Psoas muscle (tissue), 8 donors: Measurements from ENCODE around the gene BPIFA2. TPM values are rescaled to one million over a fixed set of nuclear protein-coding genes. Genes with fewer than 3 reads are reported as not detected.

Experiments
- ATAC-seq, 4 donors: fragments of 200-7000 bp; cut with Tn5 transposase; one replicate each; pipeline ENCODE4 v1.9.1; 2020; ENCODE audit warnings: moderate library complexity in 3 of 4, mild to moderate bottlenecking in 2 of 4
- DNase-seq, 2 donors: peaks; one replicate each; pipeline ENCODE4 v3.0.0-alpha.2; 2020
- H3K27ac ChIP-seq: fragments of 200-600 bp; one replicate; pipeline ENCODE4 v1.8.0; 2022
- H3K27me3 ChIP-seq, 3 donors: fragments of 200-600 bp in 1 of 3; one replicate each; pipeline versions ENCODE4 v1.6.1 to v1.8.0; 2013 to 2022; ENCODE audit warnings: low read length in 2 of 3, mild to moderate bottlenecking in 2 of 3, moderate library complexity in 1 of 3; ENCODE audit not compliant: insufficient read depth in 3 of 3
- H3K36me3 ChIP-seq, 2 donors: fragments of 200-600 bp in 1 of 2; one replicate each; pipeline versions ENCODE4 v1.6.1 to v1.8.0; 2013 to 2022; ENCODE audit warnings: low read depth in 1 of 2, mild to moderate bottlenecking in 1 of 2, moderate library complexity in 1 of 2; ENCODE audit not compliant: insufficient read depth in 1 of 2
- H3K4me1 ChIP-seq: fragments of 200-600 bp; one replicate; pipeline ENCODE4 v1.8.0; 2022
- H3K4me3 ChIP-seq: fragments of 200-600 bp; one replicate; pipeline ENCODE4 v1.8.0; 2022; ENCODE audit warnings: mild to moderate bottlenecking
- H3K9me3 ChIP-seq: fragments of 200-600 bp; one replicate; pipeline ENCODE4 v1.8.0; 2022
- WGBS, 3 donors: extraction: QIAGEN DNeasy Blood & Tissue Kit; methylation state at CpG; one replicate each; pipeline versions ENCODE4 v1.1.6 to v1.1.7; 2013; 5-methylcytosine and 5-hydroxymethylcytosine counted together
- intact Hi-C, 2 donors: fragments of 100-400 bp; cut with DNase I; formaldehyde crosslinking; loops; one replicate each; pipeline versions ENCODE4 v1.11.0 to v1.14.2; 2022
- polyA plus RNA-seq, 3 donors: library from polyadenylated mRNA; stranded (reverse); fragments of 200-250 nt; gene quantifications; one replicate each; pipeline ENCODE4 v1.2.3, GENCODE V29; 2013
- total RNA-seq, 4 donors: library from RNA; stranded (reverse); fragmentation: NEBNext Ultra II Directional in 2 of 4; extraction: Animal tissue kit (Norgen Biotek cat#: 25700) in 2 of 4; gene quantifications; one replicate each; pipeline versions ENCODE4 v1.2.1 to v1.2.4, GENCODE V29; 2021 to 2023
- TF ChIP-seq, protein P1 (sequence below): fragments of 200-600 bp; IDR thresholded peaks from one replicate; pipeline ENCODE4 v1.8.0; 2022; ENCODE audit warnings: antibody characterized with exemption
- donor health status: healthy with polysubstance abuse.
- donor health status: DM: no; HTN: no; CAD: no; lungs with moderate emphysema.
- donor health status: Bipolar disorder and iron deficiency.
- donor health status: healthy.
- donor health status: DM: yes; HTN: yes; CAD: no.
- donor health status: DM: no; HTN: no; CAD: no.
- donor health status: DM: no; HTN: no; CAD: no.
- donor health status: DM: yes; HTN: yes; CAD: no.

Gene BPIFA2
- total and polyA plus RNA-seq, 7 donors, result not detected

DNA sequence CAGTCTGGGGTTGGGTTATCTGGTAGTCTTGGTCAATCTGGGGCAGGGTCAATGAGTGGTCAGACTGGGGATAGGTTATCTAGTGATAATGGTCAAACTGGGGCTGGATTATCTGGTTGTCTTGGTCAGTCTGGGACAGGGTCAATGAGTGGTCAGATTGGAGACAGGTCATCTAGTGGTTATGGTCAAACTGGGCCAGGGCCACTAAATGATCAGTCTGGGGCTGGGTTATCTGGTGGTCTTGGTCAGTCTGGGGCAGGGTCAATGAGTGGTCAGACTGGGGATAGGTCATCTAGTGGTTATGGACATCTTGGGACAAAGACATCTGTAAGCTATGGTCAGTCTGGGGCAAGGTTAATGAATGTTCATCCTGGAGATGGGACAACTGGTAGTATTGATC lies 28.5 kb upstream of the BPIFA2 start:
- Histone ChIP-seq H3K4me1 (no peaks in the 10 kb centered on the region), H3K27me3 (no peaks in the 10 kb centered on the region), H3K4me3 (no peak overlapping the region), H3K27ac (no peak overlapping the region), H3K9me3 (no peaks in the 10 kb centered on the region), H3K36me3 (no peaks in the 10 kb centered on the region)
- no peak for DNase-seq
- TF ChIP-seq, protein P1, sequence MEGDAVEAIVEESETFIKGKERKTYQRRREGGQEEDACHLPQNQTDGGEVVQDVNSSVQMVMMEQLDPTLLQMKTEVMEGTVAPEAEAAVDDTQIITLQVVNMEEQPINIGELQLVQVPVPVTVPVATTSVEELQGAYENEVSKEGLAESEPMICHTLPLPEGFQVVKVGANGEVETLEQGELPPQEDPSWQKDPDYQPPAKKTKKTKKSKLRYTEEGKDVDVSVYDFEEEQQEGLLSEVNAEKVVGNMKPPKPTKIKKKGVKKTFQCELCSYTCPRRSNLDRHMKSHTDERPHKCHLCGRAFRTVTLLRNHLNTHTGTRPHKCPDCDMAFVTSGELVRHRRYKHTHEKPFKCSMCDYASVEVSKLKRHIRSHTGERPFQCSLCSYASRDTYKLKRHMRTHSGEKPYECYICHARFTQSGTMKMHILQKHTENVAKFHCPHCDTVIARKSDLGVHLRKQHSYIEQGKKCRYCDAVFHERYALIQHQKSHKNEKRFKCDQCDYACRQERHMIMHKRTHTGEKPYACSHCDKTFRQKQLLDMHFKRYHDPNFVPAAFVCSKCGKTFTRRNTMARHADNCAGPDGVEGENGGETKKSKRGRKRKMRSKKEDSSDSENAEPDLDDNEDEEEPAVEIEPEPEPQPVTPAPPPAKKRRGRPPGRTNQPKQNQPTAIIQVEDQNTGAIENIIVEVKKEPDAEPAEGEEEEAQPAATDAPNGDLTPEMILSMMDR, result no peak
- ATAC-seq, result no peak
- intact Hi-C loops, result no loop called here

DNA sequence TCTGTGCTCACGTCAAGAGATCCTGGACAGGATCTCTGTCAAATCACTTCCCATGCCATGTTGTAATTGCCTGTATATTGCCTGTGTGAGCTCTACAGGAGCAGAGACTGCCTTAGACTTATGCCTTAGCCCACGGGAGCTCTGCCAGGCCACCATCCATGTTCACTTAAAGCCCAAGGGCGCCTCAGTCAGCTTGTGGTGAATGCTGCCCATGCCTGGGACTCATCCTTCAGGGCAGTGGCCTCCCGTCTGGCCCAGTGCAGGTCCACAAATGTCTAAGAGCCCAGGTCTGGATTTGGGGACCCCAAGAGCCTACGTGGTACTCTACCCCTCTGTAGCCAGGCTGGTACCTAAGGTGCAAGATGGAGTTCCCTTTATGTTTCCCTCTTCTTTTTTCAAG lies 22.4 kb upstream of the BPIFA2 start:
- Histone ChIP-seq H3K27me3 (peaks cover 0 to 2% (median 0%) of the 10 kb centered on the region in 3 donors), H3K36me3 (no peaks in the 10 kb centered on the region), H3K4me1 (no peaks in the 10 kb centered on the region), H3K9me3 (no peaks in the 10 kb centered on the region), H3K4me3 (no peak overlapping the region), H3K27ac (no peak overlapping the region)
- no peak for ATAC-seq
- 65 to 73% (median 70%) methylated on average over 5 of the region's 5 CpGs for WGBS, 3 donors
- TF ChIP-seq, protein P1, result no peak
- intact Hi-C loops, result no loop called here
- DNase-seq, result no peak

DNA sequence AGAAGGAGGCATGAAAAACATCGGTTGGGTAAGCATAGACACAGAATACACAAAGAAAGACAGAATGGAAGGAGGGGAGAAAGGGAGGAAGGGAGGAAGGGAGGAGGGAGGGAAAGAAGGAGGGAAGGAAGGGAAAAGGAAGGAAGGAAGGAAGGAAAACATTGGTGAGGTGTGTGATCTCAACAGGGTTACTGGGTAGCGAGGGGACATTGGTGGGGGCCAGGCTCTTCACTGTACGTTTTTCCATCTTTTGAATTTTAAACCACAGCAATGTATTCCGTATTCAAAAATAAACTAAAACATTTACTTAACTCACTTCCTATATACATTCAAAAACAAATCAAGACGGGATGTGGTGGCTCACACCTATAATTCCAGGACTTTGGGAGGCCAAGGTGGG lies 20.7 kb upstream of the BPIFA2 start:
- no peak for ATAC-seq
- H3K36me3 ChIP-seq, result no peaks in the 10 kb centered on the region
- no peak overlapping the region for H3K27ac ChIP-seq
- H3K9me3 ChIP-seq, result no peaks in the 10 kb centered on the region
- H3K4me1 ChIP-seq, result no peaks in the 10 kb centered on the region
- WGBS, 3 donors, result 78 to 85% (median 81%) methylated on average over 5 of the region's 5 CpGs
- peaks cover 0 to 2% (median 0%) of the 10 kb centered on the region in 3 donors for H3K27me3 ChIP-seq
- intact Hi-C loops, result no loop called here
- TF ChIP-seq, protein P1, result no peak
- H3K4me3 ChIP-seq, result no peak overlapping the region
- no peak for DNase-seq

DNA sequence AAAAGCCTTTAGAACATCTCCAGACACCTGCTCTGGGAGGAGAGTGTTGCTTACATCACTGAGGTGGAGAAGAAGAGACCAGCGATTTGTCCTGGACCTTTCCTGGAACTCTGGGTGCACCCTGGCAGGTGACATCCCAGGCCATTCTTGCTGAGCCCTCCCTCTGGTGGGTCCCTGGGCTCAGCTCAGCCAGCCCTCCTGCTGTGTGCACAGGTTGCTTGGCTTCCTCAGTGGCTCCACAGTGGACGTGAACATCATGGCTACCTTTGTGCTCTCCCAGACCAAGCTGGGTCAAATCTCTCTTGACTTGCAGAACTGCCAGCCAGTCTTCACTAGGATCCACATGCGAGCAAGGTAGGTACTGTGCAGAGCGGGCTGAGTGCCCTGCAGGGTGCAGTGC lies 19.9 kb upstream of the BPIFA2 start:
- H3K9me3 ChIP-seq, result no peaks in the 10 kb centered on the region
- H3K27ac ChIP-seq, result no peak overlapping the region
- ATAC-seq, result no peak
- peaks cover 0 to 7% (median 3%) of the 10 kb centered on the region in 3 donors for H3K27me3 ChIP-seq
- no peak for DNase-seq
- no peak overlapping the region for H3K4me3 ChIP-seq
- no peaks in the 10 kb centered on the region for H3K36me3 ChIP-seq
- TF ChIP-seq, protein P1, result no peak
- intact Hi-C loops, result no loop called here
- no peaks in the 10 kb centered on the region for H3K4me1 ChIP-seq
- 83 to 94% (median 89%) methylated on average over 4 of the region's 4 CpGs for WGBS, 3 donors

DNA sequence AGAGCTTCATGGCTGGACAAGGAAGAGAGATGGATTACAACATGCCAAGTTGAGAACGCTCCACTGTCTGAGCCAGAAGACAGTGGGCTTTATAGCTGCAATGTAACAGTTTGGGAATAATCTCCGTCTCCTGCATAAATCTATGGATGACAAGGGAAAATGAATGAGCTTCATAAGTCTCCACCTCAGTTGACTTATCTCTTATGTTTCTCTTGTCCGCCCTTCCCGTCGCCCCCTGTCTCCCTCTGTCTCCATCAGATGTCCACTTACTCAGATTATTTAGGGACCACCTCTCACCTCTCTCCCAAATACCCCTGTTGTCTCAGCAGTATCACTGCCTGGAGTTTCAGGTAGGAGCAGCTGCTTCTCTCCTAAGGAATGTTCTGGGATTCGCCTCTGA lies 13.7 kb upstream of the BPIFA2 start:
- H3K27ac ChIP-seq, result no peak overlapping the region
- H3K27me3 ChIP-seq, result peaks cover 0 to 19% (median 4%) of the 10 kb centered on the region in 3 donors
- DNase-seq, result no peak
- no peak for ATAC-seq
- H3K4me3 ChIP-seq, result no peak overlapping the region
- no peaks in the 10 kb centered on the region for H3K4me1 ChIP-seq
- H3K9me3 ChIP-seq, result no peaks in the 10 kb centered on the region
- H3K36me3 ChIP-seq, result no peaks in the 10 kb centered on the region
- 77 to 85% (median 81%) methylated on average over 6 of the region's 6 CpGs for WGBS, 3 donors
- intact Hi-C loops, result no loop called here
- TF ChIP-seq, protein P1, result no peak
